Panc1 (cell line): Measurements from ENCODE around the gene CACNB1. TPM values are rescaled to one million over a fixed set of nuclear protein-coding genes. Genes with fewer than 3 reads are reported as not detected.

ENCODE experiments used
- ATAC-seq: fragments of 200-7000 bp; cut with Tn5 transposase; 2 replicates; pipeline ENCODE4 v1.9.1; 2020; ENCODE audit warnings: mild to moderate bottlenecking, moderate library complexity
- BruUV-seq: library from RNA; stranded (reverse); fragments of 400-500 nt; replicated peaks from 2 replicates; lab custom pipeline; 2021; lab: Mats Ljungman, UMichigan
- CTCF ChIA-PET: fragments of 300-600 bp; sonication (Branson Sonifier 250); formaldehyde crosslinking; loops from one replicate; lab custom pipeline; 2022; ENCODE audit warnings: antibody characterized with exemption; lab: Charles Lee
- POLR2A ChIA-PET: fragments of 300-600 bp; sonication (Branson Sonifier 250); formaldehyde crosslinking; loops from one replicate; lab custom pipeline; 2022; ENCODE audit warnings: antibody characterized with exemption; lab: Charles Lee
- DNase-seq: peaks from one replicate; pipeline ENCODE4 v3.0.0-alpha.2; 2010; ENCODE audit warnings: low read depth, low spot score
- H3K27ac ChIP-seq: 2 replicates; pipeline ENCODE4 v1.5.1; 2011; ENCODE audit warnings: mild to moderate bottlenecking, low read length, inconsistent platforms
- H3K27me3 ChIP-seq: fragments of 200-500 bp; sonication (Bioruptor generic); 2 replicates; pipeline ENCODE4 v1.6.0; 2014; ENCODE audit warnings: low read length, inconsistent platforms; ENCODE audit not compliant: control insufficient read depth, insufficient read depth
- H3K36me3 ChIP-seq: fragments of 200-500 bp; sonication (Bioruptor generic); 2 replicates; pipeline ENCODE4 v1.5.1; 2014; ENCODE audit warnings: inconsistent platforms, mild to moderate bottlenecking, low read length, moderate library complexity; ENCODE audit not compliant: control insufficient read depth, insufficient read depth
- H3K4me1 ChIP-seq: 2 replicates; pipeline ENCODE4 v1.5.1; 2011; ENCODE audit warnings: inconsistent platforms, mild to moderate bottlenecking, low read length, moderate library complexity; ENCODE audit not compliant: control insufficient read depth, insufficient read depth
- H3K4me3 ChIP-seq, 2 experiments: 2 replicates each; pipeline ENCODE4 v1.5.1; 2011 to 2012; ENCODE audit warnings: low read depth in 2 of 2, low read length in 2 of 2, mild to moderate bottlenecking in 2 of 2, inconsistent platforms in 1 of 2, moderate library complexity in 1 of 2
- H3K9me3 ChIP-seq: fragments of 200-500 bp; sonication (Bioruptor generic); 2 replicates; pipeline ENCODE4 v1.5.1; 2014; ENCODE audit warnings: low read depth, mild to moderate bottlenecking, inconsistent platforms, low read length, moderate library complexity; ENCODE audit not compliant: control insufficient read depth, insufficient read depth
- POLR2AphosphoS5 ChIP-seq: IDR thresholded peaks from 2 replicates; pipeline ENCODE4 v1.6.1; 2012; ENCODE audit warnings: mild to moderate bottlenecking, low read depth, low read length, moderate library complexity
- REST ChIP-seq, 2 experiments: IDR thresholded peaks; 2 replicates each; pipeline ENCODE4 v1.6.1; 2011 to 2012; ENCODE audit warnings: low read depth in 2 of 2, control low read depth in 1 of 2, low read length in 1 of 2, mild to moderate bottlenecking in 1 of 2, moderate library complexity in 1 of 2; ENCODE audit not compliant: insufficient read depth in 1 of 2
- SIN3A ChIP-seq: IDR thresholded peaks from 2 replicates; pipeline ENCODE4 v1.6.1; 2012; ENCODE audit warnings: low read depth, mild to moderate bottlenecking, low read length, moderate library complexity, borderline replicate concordance; ENCODE audit not compliant: insufficient read depth
- TCF7L2 ChIP-seq: IDR thresholded peaks from 2 replicates; pipeline ENCODE4 v1.6.1; 2011; ENCODE audit warnings: mild to moderate bottlenecking, low read depth, low read length, inconsistent platforms
- in situ Hi-C: cut with HindIII; loops from 2 replicates; pipeline ENCODE4 v1.10.0; 2016; ENCODE audit warnings: low sequenced_read_pairs, low pct_unique_long_range_greater_than_20kb
- intact Hi-C: fragments of 100-400 bp; cut with micrococcal nuclease; formaldehyde crosslinking; loops from one replicate; pipeline ENCODE4 v1.10.0; 2022; ENCODE audit not compliant: unreplicated experiment
- total RNA-seq: library from RNA; stranded (reverse); gene quantifications from one replicate; pipeline ENCODE4 v1.2.1, GENCODE V29; 2021; ENCODE audit not compliant: unreplicated experiment
- TF ChIP-seq, protein P1 (sequence below): fragments of 450-650 bp; IDR thresholded peaks from 2 replicates; pipeline ENCODE4 v1.5.1; 2017; ENCODE audit warnings: mild to moderate bottlenecking

CACNB1 gene
- total RNA-seq, 1 experiment from 2014 or later, result 14.9 TPM

GRCh38 chr17:39164675-39165143 lies 32.8 kb downstream of the CACNB1 start:
- TF ChIP-seq, protein P1, sequence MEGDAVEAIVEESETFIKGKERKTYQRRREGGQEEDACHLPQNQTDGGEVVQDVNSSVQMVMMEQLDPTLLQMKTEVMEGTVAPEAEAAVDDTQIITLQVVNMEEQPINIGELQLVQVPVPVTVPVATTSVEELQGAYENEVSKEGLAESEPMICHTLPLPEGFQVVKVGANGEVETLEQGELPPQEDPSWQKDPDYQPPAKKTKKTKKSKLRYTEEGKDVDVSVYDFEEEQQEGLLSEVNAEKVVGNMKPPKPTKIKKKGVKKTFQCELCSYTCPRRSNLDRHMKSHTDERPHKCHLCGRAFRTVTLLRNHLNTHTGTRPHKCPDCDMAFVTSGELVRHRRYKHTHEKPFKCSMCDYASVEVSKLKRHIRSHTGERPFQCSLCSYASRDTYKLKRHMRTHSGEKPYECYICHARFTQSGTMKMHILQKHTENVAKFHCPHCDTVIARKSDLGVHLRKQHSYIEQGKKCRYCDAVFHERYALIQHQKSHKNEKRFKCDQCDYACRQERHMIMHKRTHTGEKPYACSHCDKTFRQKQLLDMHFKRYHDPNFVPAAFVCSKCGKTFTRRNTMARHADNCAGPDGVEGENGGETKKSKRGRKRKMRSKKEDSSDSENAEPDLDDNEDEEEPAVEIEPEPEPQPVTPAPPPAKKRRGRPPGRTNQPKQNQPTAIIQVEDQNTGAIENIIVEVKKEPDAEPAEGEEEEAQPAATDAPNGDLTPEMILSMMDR, result peak; percentile 76
- TF ChIP-seq POLR2AphosphoS5, result no peak
- Histone ChIP-seq H3K4me3 (peak overlapping the region; percentile 17 to 25), H3K36me3 (no peaks in the 10 kb centered on the region), H3K27ac (0 out of 2 replicates have a peak overlapping the region, but pooled peaks have one; percentile 23), H3K9me3 (no peaks in the 10 kb centered on the region), H3K4me1 (peaks cover 4% of the 10 kb centered on the region; the same call in 1 of the 2 replicates), H3K27me3 (no peaks in the 10 kb centered on the region)
- DNase-seq (peak; percentile 25), ATAC-seq (peak; percentile 87)
- ChIA-PET POLR2A (no interaction called here), CTCF (interaction anchor here (0.5 to 1.8 kb wide), 8 partner anchors 8 to 320 kb away, joined by 3 to 11 read pairs (median 4); no protein-coding TSS in a partner anchor)
- BruUV-seq, result no TSS peak
- in situ Hi-C loops, result no loop called here
- intact Hi-C loops, result no loop called here

DNA sequence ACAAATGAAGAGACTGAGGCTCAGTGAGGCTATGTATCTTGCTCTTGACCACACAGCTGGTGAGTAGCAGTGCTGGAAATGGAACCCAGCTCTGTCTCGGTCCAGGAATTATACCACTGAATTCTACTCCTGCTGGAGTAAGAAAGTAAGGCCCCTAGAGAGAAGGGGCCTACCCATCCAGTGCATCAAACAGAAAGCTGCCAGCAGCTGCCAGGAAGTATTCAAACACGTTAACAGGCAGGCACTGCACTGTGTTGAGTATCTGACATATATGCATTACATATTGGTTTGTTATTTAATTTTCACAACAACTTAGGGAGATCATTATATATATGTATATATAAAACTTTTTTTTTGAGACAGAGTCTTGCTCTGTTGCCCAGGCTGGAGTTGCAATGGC lies 35.5 kb downstream of the CACNB1 start:
- H3K4me1 ChIP-seq, result peaks cover 4% of the 10 kb centered on the region; the same call in 1 of the 2 replicates
- no peak for DNase-seq
- POLR2A ChIA-PET, result no interaction called here
- no peak overlapping the region for H3K4me3 ChIP-seq
- no peak for TF ChIP-seq POLR2AphosphoS5
- TF ChIP-seq SIN3A, result no peak
- TF ChIP-seq, protein P1, result no peak
- TF ChIP-seq REST (IDR thresholded peaks at IDR 0.05; ENCODE audit: insufficient read depth in 1 of 2, low read depth in 2 of 2, low read length in 1 of 2), result no peak
- no peak for TF ChIP-seq TCF7L2
- no TSS peak for BruUV-seq
- H3K36me3 ChIP-seq, result no peaks in the 10 kb centered on the region
- ATAC-seq, result no peak
- intact Hi-C loops (no loop called here), in situ Hi-C loops (no loop called here)
- H3K27ac ChIP-seq, result no peak overlapping the region
- no peaks in the 10 kb centered on the region for H3K9me3 ChIP-seq
- no peaks in the 10 kb centered on the region for H3K27me3 ChIP-seq
- CTCF ChIA-PET, result interaction anchor here (0.6 kb wide), 1 partner anchor 9 kb away, joined by 3 read pairs; no protein-coding TSS in a partner anchor
